ENCODE data around the gene STRA8. TPM values are rescaled to one million over a fixed set of nuclear protein-coding genes. Genes with fewer than 3 reads are reported as not detected.

Gene STRA8
- total RNA-seq, 2 donors from 2014 or later: not detected

- Histone ChIP-seq H3K4me3 (no peak overlapping the region), H3K36me3 (peaks cover 53% of the 10 kb centered on the region), H3K9me3 (no peaks in the 10 kb centered on the region), H3K27ac (no peak overlapping the region), H3K4me1 (peaks cover 0 to 4% of the 10 kb centered on the region in 2 donors), H3K27me3 (no peaks in the 10 kb centered on the region)
- peak; percentile 23 for DNase-seq (ENCODE audit: low spot score)
- TF ChIP-seq CTCF (IDR thresholded peaks at IDR 0.05): no peak
Observed at GRCh38 chr7:135197906-135198655, 35.6 kb upstream of the STRA8 start.

- TF ChIP-seq CTCF (IDR thresholded peaks at IDR 0.05): no peak
- Histone ChIP-seq H3K4me1 (peaks cover 0 to 4% of the 10 kb centered on the region in 2 donors), H3K27me3 (no peaks in the 10 kb centered on the region), H3K27ac (no peak overlapping the region), H3K4me3 (no peak overlapping the region), H3K36me3 (peaks cover 55% of the 10 kb centered on the region), H3K9me3 (no peaks in the 10 kb centered on the region)
- DNase-seq (ENCODE audit: low spot score): no peak
Observed at GRCh38 chr7:135199439-135199838, 34.2 kb upstream of the STRA8 start.

- no peaks in the 10 kb centered on the region for H3K9me3 ChIP-seq
- no peaks in the 10 kb centered on the region for H3K27me3 ChIP-seq
- H3K4me3 ChIP-seq: no peak overlapping the region
- no peak for DNase-seq (ENCODE audit: low spot score)
- no peak overlapping the region for H3K27ac ChIP-seq
- no peak for TF ChIP-seq CTCF (IDR thresholded peaks at IDR 0.05)
- H3K4me1 ChIP-seq: peaks cover 0 to 4% of the 10 kb centered on the region in 2 donors
- peaks cover 57% of the 10 kb centered on the region for H3K36me3 ChIP-seq
Observed at GRCh38 chr7:135200821-135201331, 32.8 kb upstream of the STRA8 start.

- peaks cover 0 to 4% of the 10 kb centered on the region in 2 donors for H3K4me1 ChIP-seq
- H3K9me3 ChIP-seq: no peaks in the 10 kb centered on the region
- H3K36me3 ChIP-seq: peaks cover 57% of the 10 kb centered on the region
- TF ChIP-seq CTCF (IDR thresholded peaks at IDR 0.05): no peak
- no peak overlapping the region for H3K4me3 ChIP-seq
- H3K27ac ChIP-seq: no peak overlapping the region
- no peak for DNase-seq (ENCODE audit: low spot score)
- H3K27me3 ChIP-seq: no peaks in the 10 kb centered on the region
Observed at GRCh38 chr7:135201350-135201749, 32.3 kb upstream of the STRA8 start.

- no peak for DNase-seq (ENCODE audit: low spot score)
Observed at GRCh38 chr7:135204341-135204749, 29.3 kb upstream of the STRA8 start.

More at GRCh38 chr7:135204341-135204749, 29.3 kb upstream of the STRA8 start:
- Histone ChIP-seq H3K4me3 (no peak overlapping the region), H3K27ac (no peak overlapping the region), H3K36me3 (peaks cover 36% of the 10 kb centered on the region), H3K27me3 (no peaks in the 10 kb centered on the region), H3K9me3 (no peaks in the 10 kb centered on the region), H3K4me1 (peaks cover 0 to 4% of the 10 kb centered on the region in 2 donors)
- TF ChIP-seq CTCF (IDR thresholded peaks at IDR 0.05): no peak
